Measurements from ENCODE around the gene FAM98A.

Gene FAM98A

DNA sequence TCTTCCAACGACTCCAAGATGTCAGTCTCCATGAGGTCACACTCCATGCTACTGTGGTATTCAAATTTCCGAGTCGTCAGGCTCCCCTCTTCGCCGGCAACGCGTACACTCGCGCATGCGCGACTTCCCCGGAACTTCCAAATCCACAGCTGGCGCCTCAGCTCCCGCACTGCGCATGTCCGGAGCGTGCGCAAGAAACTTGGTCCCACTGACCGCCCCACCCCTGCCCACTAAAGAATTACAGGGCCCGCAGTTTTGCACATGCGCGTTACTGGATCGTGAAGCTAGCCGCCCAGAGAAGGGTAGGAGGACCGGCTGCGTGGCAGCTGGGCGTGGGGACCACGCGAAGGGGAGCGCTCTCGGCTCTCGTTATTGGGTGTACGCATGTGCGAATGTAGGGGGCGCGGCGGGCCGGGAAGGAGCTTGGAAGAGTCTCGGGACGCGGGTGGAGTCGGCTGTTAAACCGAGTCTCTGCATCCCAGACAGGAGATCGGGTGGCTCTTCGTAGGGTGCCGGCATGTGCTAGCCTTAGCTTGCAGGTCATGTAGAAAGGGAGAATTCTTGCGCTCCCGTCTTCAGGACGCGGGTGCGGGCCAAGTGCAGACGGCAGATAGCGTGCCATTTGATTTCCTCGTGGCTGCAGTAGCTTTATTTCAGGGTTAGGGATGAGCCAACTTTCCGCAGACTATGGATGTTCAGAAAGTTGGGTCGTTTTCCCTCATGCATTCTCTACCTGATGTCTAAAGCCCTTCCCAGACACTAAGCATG is at the start of gene FAM98A:
TSS of gene FAM98A (minus strand) at position 125 of the 768 bp plus-strand sequence. CDS start at position 47, 78 bp downstream.
- DNase-seq (ENCODE audit: low read depth in 1 of 2, low spot score in 1 of 2), result peak; percentile 97 to 98

DNA sequence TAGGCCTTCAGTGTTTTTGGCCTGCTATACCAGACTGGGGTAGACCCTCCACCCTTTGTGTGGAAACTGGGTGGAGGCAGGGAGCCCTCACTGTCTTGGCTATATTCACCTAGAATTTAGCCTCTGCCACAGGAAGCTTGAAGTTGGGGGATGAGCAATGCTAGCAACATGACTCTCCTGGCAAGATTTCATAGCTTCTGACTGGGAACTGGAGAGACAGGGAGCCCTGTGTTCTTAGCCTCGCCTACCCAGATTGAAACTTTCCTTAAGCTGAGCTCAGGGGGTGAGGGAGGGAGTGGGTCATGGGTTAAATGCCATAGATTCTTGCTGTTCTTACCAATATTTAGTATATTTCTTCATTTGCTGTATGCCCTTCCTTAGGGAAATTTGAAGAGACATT is 46.8 kb upstream of the FAM98A start:
- DNase-seq (ENCODE audit: low read depth in 1 of 2, low spot score in 1 of 2), result no peak

- no peak for DNase-seq (ENCODE audit: low read depth in 1 of 2, low spot score in 1 of 2)
These were observed 45.1 kb upstream of the FAM98A start for GRCh38 chr2:33644215-33644614.

GRCh38 chr2:33636001-33636400 is 36.9 kb upstream of the FAM98A start:
- DNase-seq (ENCODE audit: low read depth in 1 of 2, low spot score in 1 of 2), result no peak

GRCh38 chr2:33634261-33634910 is 35.3 kb upstream of the FAM98A start:
- DNase-seq (ENCODE audit: low read depth in 1 of 2, low spot score in 1 of 2), result no peak

DNA sequence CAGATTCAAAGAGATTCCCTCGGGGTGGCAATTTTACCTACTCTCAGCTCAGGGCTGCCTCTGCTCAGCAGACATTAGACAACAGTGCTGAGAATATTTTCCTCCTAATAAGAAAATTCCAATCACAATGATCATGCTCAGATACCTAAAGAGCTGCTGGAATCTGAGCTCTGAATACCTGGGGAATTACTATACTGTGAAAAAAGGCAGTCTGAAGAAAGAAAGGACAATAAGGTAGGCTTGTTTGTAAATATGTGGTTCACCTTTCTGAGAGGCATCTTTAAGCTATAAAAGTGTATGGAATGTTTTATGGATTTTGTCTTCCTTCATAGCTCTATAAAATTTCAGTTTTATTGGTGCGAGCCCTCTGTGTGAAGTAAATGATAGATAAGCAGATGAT is 34.2 kb upstream of the FAM98A start:
- DNase-seq (ENCODE audit: low read depth in 1 of 2, low spot score in 1 of 2), result no peak

- no peak for DNase-seq (ENCODE audit: low read depth in 1 of 2, low spot score in 1 of 2)
These were observed 33.7 kb upstream of the FAM98A start for GRCh38 chr2:33632831-33633230.

- DNase-seq (ENCODE audit: low read depth in 1 of 2, low spot score in 1 of 2), result no peak
These were observed 29.1 kb upstream of the FAM98A start for GRCh38 chr2:33628031-33628827.

- DNase-seq (ENCODE audit: low read depth in 1 of 2, low spot score in 1 of 2), result no peak
These were observed 19.9 kb upstream of the FAM98A start for GRCh38 chr2:33619028-33619427.

DNA sequence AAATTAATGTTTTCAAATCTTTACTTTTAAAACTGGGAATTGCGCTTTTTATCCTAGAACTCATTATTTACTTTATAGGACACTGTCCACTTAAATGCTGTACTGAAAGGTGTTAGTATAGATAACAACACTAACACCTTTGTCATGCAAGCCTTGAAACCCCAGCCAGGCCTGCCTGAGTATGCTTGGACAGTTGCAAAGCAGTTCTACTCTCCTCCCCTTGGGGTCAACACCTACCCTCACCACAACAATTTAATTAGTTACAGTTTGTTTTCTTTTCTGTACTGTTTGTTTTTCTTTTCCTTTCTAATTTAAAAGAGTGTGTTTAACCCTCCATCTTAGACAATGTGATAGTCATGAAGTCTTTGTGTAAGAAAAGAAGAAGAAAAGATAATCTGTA is 18.9 kb upstream of the FAM98A start:
- DNase-seq (ENCODE audit: low read depth in 1 of 2, low spot score in 1 of 2), result no peak

GRCh38 chr2:33617401-33617800 is 18.3 kb upstream of the FAM98A start:
- DNase-seq (ENCODE audit: low read depth in 1 of 2, low spot score in 1 of 2), result no peak

DNA sequence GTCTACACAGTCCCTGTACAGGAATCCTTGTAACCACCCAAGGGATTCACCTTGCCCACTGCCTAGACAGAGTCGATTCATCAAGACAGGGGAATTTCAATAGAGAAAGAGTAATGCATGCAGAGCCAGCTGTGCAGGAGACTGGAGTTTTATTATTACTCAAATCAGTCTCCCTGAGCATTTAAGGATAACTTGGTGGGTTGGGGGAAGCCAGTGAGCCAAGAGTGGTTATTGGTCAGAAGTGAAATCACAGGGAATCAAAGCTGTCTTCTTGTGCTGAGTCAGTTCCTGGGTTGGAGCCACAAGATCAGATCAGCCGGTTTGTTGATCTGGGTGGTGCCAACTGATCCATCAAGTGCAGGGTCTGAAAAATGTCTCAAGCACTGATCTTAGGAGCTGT is 17.8 kb upstream of the FAM98A start:
- no peak for DNase-seq (ENCODE audit: low read depth in 1 of 2, low spot score in 1 of 2)

DNA sequence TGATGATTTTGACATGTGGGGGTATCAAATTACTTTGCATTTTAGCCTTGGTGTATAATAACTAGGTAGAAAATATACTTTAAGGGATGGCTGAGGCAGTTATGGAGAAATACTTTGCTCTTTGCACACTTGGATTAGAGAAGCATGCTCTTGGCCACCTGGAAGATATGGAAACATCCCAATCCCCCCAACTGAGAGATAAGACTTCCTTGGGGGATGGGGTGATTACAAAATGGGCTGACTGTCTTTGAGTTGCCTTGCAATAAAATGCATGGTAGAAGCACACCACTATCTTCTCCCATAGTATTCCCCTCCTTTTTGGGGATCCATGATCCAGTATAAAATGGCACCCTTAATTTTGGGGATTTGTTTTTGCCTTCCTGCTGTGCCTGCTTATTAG is 15.1 kb upstream of the FAM98A start:
- DNase-seq (ENCODE audit: low read depth in 1 of 2, low spot score in 1 of 2), result no peak

DNA sequence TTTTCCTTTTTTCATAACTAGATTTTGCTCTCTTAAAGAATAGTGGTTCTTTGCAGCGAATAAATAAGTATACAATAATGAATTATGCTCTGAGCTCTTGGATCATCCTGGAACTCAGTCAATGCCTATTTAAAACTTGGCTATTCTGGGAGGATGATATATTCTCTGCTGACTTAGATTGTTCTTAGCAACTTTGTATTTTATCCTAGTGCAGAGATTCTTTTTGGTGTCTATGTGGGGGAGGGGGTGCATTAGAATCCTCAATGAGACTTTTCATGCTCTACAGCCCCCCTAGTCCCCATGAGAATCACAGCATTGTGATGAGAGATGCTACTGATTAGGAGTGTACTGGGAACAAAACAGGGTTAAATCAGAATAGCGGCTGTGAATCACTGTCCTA is 8.8 kb upstream of the FAM98A start:
- no peak for DNase-seq (ENCODE audit: low read depth in 1 of 2, low spot score in 1 of 2)

GRCh38 chr2:33607251-33607721 is 8.2 kb upstream of the FAM98A start:
- DNase-seq (ENCODE audit: low read depth in 1 of 2, low spot score in 1 of 2), result no peak

- no peak for DNase-seq (ENCODE audit: low read depth in 1 of 2, low spot score in 1 of 2)
These were observed 7.5 kb upstream of the FAM98A start for GRCh38 chr2:33606622-33607021.

DNA sequence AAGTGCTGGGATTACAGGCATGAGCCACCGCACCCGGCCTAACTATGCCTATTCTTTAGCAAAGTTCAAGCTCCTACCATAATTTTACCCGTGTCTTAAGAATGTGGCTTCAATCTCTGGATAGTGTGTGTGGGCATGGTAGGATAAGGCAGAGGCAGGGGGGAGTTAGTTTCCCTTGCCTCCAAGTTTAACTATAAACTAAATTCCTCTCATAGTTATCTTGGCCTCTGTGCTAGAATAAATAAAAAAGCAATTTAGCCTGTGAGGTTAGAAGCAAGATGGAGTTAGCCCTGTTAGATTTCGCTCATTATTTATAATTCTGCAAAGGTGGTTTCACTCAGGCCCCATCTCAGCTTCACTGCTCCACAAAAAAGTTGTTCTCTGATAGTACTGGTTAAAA is 7.0 kb upstream of the FAM98A start:
- no peak for DNase-seq (ENCODE audit: low read depth in 1 of 2, low spot score in 1 of 2)

- no peak for DNase-seq (ENCODE audit: low read depth in 1 of 2, low spot score in 1 of 2)
These were observed 6.0 kb upstream of the FAM98A start for GRCh38 chr2:33605056-33605455.

- no peak for DNase-seq (ENCODE audit: low read depth in 1 of 2, low spot score in 1 of 2)
These were observed 4.3 kb upstream of the FAM98A start for GRCh38 chr2:33603416-33603815.

- DNase-seq (ENCODE audit: low read depth in 1 of 2, low spot score in 1 of 2), result no peak
These were observed 3.2 kb upstream of the FAM98A start for GRCh38 chr2:33602201-33602830.

GRCh38 chr2:33599943-33600192 is 769 bp upstream of the FAM98A start:
- no peak for DNase-seq (ENCODE audit: low read depth in 1 of 2, low spot score in 1 of 2)
